Stimulated activated CD8-positive, alpha-beta memory T cell treated with anti-CD3 and anti-CD28 coated beads, Interleukin-15, amount 100 ng/mL, for 1 hour (primary cell): ENCODE data around the gene NR5A2.

ENCODE experiments used
- DNase-seq: peaks from one replicate; pipeline ENCODE4 v3.0.0-alpha.2; 2020; ENCODE audit warnings: low read depth

Gene NR5A2

DNA sequence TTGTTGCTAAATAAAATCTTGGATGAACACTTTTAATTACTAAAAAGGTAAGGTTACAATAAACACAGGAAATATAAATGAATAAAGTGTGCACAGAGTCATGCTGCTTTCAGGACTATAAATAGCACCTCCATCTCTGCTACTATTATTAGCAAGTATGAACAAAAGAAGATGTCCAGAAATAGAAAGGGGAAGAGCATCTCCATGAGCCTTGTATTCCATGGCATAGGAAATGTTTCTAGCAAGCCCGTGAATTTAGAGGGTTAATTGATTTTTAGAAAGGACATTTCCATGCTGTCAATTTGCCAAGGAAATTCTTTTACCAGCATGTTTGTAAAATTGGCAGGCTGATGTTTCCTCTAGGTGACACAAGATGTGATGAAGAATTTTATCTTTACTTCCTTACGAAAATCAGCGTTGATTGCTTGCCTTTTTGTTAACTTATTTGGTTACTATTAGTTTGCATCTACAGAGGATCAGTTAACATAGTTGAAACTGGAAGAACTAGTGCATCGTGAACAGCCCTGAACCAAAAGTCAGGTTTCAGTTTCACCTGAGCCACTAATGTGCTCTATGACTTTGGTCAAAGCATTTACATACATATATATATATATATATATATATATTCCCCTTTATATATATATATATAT is 45.3 kb downstream of the NR5A2 start:
- DNase-seq, result no peak

DNA sequence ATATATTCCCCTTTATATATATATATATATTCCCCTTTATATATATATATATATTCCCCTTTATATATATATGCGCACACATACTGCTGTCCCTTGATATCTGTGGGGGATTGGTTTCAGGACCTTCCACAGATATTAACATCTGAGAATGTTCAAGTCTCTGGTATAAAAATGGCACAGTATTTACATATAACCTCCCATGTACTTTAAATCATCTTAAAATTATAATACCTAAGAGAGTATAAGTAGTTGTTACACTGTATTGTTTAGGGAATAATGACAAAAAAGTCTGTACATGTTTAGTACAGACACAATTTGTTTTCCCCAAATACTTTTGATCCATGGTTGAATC is 45.8 kb downstream of the NR5A2 start:
- DNase-seq, result no peak

DNA sequence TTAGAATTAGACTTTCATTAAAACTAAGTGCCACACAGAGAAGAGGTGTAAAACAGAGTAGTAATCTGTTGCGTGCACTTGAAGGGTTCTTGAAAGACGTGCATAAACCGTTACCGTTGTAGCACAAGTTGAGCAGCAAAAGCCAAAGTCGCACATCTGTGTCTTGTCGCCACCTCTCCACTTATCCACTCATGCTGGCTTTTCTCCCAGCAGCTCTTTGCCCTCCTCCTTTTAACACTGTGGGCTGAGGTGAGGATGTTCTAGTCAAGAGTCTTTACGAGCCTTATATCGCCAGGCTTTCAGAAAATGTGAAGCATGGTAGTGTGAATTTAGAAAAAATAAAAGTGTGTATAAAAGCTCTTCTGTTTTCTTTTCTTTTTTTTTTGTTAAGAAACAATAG is 48.0 kb downstream of the NR5A2 start:
- DNase-seq, result no peak

DNA sequence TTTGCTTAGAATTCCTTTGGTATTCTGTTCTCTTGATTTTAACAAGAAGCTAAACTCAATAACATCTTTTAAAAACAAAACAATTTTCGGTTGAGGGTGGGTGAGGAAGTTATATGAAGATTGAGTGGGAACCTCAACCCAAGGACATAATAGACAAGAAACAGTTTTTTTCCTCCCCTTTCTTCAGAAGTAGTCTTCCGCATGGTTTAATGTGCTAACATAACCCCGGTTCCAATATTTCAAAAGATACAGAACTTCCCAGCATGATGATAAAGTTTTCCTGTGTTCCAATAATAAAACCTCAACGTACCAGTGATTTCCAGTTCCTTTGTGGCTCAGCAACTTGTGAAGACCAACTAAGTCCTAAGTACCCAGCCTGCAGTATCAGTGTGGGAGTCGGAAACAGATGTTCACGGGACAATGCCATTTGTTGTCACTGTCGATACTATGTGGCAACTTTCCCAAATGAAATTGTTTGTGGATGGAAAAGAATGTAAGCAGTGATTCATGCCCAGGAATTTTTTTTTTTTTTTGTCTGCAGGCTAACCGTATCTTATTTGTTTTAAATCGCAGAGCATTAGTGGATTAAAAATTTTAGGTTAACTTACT is 48.5 kb downstream of the NR5A2 start:
- DNase-seq, result no peak

DNA sequence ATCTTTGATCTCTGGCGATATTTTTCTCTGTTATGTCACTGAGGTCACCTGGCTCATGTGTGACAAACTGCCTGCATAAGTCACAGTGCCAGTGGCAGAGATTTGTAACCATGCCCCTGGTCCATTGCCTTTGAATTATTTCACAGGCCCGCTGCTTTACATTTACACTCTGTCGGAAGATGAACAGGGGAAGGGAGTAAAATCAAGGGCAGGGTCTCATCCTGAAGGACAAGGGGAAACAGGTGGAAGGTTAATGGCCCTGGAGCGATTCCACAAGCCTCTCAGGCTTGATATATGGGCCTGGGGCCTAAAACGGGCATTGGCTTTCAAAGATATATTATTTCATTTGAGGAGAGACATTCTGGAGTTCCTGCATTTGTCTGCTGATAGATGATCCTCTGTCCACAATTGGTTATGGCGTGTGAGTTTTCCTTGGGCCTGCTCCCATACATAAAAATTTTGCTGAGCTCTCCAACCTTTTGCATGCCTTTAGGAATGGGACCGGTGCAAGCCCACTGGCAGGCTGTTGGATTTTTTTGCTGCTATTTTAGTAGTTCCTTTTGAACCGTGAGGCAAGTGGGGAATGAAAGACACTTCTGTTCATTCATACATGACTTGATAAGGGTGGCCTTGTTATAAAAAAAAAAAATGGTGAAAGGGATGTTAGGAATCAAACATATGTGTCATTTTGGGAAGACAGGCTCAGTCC is 51.9 kb downstream of the NR5A2 start:
- no peak for DNase-seq

DNA sequence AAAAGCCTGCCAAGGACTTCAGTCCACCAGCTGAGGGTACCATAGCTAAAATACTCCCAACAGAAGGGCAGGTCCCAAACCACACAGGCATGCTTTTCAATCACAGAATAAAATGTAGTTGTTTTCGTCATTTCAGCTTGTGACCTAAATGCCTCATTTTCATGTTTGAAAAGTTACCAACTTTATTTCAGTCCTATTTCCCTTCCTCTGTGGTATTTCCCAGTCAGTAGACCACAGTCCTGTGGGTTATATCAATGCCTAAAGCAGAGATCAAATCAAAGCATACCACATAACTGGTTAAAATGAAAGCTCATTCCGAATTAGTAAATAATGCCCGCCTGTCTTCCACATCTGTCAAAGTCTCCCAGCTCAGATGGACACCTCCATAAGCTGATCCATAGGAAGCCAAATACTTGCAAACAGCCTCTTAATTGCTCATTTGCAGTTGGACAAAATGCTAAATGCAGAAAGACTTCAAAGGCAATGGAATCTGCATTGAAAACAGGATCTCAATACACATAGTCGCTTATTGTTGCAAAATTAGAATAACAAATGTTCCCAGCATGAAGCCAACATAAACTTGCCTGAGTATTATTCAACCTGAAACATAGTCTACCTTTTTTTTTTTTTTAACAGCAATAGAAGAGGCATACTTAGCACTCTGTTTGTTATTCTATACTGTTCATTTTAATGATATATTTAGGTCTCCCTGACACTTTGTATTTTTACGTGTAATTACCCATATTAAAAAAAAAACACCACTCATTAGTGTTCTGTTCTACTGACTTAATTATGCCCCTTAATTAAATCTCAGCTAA is 53.9 kb downstream of the NR5A2 start:
- no peak for DNase-seq

DNA sequence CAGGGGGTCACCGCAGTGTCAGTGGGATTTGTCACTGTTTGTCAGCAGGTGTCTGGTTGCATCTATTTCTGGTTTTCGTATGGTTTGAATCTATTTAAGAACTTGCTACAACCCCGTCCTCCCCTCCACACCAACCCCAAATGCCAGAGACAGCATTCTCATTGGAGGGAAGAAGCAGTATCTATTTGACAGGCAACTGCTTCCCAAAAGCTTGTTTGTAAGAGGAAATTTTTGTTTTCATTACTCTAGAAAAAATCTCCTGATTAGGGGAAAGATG is 54.4 kb downstream of the NR5A2 start:
- no peak for DNase-seq

DNA sequence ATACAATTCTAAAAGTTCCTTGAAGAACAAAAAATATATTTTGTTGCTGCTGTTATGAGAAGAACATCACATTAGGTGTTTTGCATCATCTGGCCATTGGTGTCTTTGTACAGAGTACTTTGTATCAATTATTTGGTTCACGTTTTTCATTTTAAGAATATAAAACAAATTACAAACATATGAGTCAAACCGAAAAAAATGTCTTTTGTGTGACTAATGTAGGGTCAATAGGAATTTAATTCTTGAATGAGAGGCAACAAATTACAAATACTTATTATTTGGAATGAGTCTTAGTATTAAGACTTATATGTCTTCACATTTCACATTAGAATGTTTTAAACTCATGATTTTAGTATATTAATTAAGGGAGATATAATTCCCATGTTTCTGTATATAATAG is 54.8 kb downstream of the NR5A2 start:
- no peak for DNase-seq

DNA sequence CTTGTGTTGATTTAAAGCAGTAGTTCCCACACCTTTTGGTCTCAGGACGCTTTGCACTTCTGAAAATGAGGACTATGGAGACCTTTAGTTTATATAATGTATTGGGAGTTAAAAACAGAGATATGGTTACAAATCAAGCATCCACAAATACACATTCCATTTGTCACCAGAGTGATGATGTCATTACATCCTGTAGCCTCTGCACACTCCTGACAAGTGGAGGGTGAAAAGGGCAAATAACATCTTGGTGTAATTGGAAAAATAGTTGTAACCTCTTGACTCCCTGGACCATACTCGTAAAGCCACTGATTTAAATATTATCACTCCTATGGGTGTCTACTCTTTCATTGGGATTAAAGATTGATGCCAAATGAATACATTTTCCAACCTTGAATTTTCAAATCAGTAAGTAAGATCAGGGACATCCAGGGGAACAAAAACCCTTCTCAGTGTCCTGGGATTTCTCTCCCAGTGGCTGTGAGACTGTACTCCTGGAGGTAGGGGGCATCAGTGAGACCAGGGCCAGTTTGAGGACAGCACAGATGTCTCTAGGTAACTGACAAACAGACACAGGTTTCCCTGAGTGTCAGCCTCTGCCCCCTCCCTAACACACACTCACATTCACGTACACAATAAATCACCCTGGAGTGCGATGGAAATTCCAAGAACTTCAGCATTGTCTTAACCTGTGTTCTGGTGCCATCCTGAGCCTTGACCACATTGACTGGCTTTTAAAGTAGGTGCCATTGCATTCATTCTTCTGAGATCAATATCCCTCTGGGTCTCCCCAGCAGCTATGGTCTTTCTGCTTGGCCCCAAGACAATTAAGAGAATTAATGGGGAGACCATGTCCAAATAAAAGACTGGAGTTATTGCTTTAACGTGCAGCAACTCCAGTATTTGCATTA is 63.0 kb downstream of the NR5A2 start:
- no peak for DNase-seq

DNA sequence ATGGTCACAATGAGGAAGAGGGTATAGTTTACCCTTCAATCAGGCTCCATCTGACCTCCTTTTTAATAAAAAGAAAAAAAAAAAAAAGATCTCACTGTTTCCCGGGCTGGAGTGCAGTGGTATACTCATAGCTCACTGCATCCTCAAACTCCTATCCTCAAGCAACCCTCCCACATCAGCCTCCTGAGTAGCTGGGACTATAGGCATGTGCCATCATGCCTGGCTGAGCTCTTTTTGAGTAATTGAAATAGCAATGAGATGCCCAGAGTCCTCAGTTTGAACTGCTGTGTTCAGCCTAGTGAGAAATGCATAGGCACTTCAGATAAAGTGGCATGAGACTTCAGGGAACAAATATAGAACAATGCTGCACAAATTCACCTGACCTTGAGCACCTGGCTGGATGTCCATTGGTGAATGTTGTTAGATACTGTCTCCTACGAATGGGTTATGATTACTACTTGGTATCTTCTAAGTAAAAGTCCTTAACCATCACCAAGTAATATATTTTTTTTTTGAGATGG is 67.6 kb downstream of the NR5A2 start:
- no peak for DNase-seq

DNA sequence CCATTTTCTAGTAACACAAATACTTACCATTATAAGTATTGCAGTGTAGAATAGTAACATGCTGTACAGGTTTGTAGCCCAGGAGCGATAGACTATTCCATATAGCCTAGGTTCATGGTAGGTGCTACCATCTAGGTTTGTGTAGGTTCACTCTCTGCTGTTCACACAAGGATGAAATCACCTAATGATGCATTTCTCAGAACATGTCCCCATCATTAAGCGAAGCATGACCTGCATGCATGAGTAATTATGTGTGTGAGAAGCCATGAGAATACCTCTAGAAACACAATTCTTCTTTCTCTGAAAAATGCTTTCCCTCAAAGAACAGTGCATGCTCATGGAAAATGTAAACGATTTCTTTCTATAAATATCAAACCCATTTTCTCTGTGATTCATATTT is 69.3 kb downstream of the NR5A2 start:
- DNase-seq, result no peak

DNA sequence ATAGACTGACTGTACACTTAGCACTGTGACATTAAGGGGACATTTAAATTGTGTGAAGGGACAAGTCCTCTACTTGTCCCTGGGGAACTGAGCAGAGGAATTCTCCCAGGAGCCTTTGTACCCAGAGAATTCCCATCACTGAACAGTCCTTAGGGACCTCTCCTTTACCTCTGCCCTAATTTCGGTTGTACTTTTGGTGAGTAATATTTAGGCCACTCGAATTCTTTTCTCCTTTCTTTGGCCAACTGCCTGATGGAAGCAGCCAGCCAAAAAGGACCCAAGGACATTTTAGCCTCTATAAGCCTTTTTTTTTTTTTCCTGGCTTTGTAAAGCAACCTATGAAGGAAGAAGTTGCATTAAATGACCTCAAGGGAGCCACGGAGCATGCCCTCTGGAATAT is 71.5 kb downstream of the NR5A2 start:
- no peak for DNase-seq

DNA sequence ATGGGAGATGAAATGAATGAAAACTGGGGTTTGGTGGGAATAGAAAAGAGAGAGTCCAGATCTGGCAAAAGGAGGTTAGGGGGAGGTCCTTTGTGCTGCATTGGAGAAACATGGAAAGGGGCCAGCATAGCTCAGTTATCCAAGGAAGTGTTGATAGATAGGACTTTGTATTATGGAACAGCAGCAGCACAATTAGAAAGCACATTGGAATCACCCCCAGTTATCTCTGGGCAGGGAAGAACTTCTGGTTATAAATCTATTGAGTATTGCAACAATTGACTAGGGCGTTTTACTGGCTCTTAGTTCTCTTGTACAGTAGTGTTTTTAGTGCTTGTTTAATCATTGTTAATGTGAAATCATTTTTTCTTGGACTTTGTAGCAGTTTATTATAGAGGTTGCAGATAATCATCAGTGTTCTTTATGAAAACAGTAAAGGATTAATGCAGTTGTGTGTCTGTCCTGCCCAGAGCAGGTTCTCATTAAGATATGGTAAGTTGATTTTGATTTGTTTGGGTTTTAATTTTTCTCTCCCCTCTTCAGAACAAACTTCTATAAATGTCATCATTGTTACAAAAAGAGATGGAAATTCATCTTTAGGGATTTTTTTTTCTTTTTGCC is 76.6 kb downstream of the NR5A2 start:
- no peak for DNase-seq

DNA sequence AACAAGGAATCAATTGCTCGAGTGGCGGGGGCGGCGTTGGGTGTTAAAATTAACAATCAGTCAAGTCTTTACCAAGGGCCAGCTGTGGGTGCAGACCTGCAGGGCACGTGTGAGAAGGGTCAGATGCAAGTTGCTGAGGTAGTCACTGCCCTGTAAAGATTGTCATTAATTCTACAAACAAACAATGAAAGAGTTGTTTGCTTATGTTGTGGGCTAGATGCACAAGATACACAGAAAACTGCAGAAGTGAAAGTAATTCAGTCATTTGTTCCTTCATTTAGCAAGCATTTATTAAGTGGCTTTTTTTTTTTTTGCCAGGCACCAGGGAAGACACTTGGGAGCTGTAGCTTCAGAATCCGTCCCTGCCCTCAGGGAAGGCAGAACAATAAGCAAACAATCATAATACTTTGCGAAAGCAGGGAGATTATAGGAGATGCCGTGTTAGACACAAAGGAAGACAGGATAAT is 79.5 kb downstream of the NR5A2 start:
- DNase-seq, result no peak

DNA sequence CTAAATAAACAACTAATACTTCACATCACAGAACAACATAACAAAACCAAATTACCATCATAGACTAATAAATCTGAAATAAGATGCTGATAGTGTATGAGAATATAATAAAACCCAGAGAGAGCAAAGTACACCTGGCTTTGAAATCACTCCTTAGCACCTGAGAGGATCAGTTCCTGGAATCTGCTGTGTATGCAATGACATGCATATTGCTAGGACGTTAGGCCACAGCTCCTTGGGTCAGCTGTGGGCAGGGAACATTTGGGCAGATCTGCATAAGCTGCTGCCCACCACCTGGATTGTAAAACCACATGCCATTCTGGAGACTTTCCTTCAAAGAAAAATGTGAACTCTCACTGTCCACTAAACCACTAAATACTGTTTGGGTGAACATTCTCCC is 81.1 kb downstream of the NR5A2 start:
- no peak for DNase-seq

DNA sequence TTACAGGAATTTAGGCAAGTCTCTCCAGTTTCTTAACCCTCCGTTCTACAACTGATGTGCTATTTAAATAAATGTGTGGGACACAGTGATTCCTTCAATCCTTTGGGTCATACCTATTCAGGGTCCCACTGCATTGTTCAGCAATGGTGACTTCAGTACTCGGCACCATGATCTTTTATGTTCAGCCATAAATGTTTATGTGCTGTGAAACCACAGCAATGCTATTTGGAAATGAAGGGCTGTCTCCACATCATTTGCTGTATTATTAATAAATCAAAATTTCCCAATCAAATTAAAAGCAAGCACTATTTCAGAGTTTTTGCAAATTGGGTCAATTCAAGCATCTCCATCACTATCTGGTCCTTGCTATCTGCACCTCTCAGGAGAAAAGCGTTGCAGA is 84.8 kb downstream of the NR5A2 start:
- DNase-seq, result no peak

DNA sequence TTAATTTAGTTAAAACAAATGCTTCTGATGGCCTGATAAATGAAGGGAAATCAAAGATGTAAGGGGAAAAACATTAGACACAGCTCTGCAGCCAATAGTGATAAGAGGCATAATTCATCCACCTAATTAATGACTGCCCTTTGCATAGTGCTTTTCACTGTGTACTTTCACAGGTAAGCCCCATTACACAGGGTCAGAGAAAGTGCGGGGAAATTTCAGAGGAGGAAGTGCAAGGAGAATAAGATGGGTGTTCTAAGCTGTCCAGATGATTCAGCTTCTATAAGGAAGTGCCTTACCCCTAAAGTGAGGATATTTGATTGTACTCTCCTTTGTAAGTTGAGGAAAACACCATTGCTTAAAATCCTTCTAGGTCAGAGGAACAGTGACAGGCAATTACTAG is 88.0 kb downstream of the NR5A2 start:
- DNase-seq, result no peak

DNA sequence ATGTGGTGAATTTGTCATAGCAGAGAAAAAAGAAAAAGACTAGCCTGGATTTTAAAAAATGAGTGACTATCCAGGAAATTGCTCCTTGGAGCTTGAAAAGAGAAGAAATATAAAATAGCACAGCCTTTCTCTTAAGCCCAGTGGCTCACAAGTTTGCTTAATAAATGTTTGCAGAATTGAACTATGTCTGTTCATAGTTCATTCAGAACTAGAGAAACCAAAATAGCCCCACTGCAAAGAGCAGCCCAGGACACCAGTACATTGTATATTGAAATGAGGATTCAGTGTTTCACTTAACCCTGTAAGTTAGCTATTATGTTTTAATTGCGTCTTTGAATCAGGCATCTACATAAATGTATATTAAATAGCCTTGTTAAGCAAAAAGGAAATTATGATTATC is 88.8 kb downstream of the NR5A2 start:
- DNase-seq, result no peak

DNA sequence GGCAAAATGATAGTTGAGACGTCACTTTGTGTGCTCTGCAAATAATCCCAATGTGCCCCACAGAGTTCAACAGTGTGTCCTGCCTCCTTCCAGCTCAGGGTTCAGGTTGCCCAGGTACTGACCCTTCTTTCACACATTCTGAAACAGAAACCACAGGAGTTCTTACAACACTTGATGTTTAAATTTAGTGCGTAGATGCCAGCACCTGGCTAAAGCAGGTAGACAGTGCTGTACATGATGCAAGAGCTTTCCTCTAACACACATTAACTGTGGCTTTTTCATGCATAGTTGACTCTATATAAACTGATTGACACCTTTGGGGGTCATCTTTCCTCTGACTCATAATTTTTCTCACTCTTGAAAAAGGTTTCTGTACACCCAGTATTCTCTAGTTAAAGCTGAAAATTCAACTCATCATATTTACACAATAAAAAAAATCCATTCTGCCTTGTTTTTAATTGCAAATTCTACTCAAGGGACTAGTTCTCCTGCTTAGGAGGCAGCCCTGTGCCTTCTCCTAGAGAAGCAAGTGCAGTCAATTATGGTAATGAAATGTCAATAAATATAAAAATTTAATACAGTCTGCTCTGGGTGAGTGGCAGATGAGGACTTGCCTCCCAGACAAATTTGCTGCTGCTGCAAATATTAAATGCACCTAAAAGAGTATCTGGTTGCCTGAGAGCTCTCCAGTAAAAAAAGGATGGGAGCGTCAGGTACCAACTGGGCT is 91.4 kb downstream of the NR5A2 start:
- DNase-seq, result no peak

DNA sequence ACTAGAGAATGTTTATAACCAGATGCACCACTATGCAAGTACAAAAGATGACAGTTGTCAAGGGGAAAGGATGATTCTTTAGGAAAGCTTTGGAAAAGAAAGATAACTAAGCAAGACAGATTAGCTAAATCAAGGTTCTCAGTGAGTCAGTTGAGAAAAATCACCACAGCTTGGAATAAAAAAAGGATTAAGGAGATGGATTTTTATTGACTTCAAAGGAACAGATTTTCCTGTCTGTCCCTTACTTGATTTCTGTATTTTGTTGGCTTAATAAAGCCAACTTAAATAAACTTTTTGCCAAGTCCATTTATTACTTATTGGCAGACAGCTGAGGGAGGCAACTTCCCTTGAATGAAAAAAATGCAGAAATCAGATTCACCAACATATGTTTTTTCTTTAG is 93.9 kb downstream of the NR5A2 start:
- DNase-seq, result no peak

DNA sequence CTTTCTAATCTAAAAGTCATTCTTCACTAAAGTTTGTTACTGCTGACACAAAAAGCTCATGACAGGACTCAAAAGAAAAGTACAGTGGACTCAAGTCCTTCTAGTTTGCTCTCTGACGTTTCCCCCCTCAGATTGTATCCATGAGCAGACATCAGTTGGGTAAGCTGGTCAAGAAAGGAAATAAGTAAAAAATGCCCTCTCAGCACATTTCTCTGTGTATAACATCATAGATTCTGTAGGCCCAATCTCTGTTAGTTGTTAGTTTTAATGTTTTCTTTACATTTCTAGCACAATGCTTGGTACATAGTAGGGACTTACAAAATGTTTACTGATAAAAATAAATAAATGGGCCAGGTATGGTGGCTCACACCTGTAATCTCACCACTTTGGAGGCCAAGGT is 96.8 kb downstream of the NR5A2 start:
- DNase-seq, result no peak
